SKM-1 treated with dmso at 0.1 percent for 144 hours (cell line): ENCODE data around the gene AMACR.
"Not testable (repeated sequence)": the region's sequence is repeated elsewhere in the genome, so short reads cannot be mapped to it uniquely, and the experiment has no call there.

Source experiments
- DNase-seq: peaks from one replicate; lab custom pipeline; 2025; ENCODE audit not compliant: unreplicated experiment; lab: John Stamatoyannopoulos, UW

AMACR gene

GRCh38 chr5:33969572-33970452 is 38.0 kb downstream of the AMACR start:
- DNase-seq = no peak

- DNase-seq = no peak
Measured at GRCh38 chr5:33968211-33969005, 39.4 kb downstream of the AMACR start.

- DNase-seq = no peak
Measured at GRCh38 chr5:33966805-33967204, 41.0 kb downstream of the AMACR start.

GRCh38 chr5:33964132-33964700 is 43.6 kb downstream of the AMACR start:
- DNase-seq = no peak

- no peak for DNase-seq
Measured at GRCh38 chr5:33958176-33958575, 49.7 kb downstream of the AMACR start.

GRCh38 chr5:33957577-33958150 is 50.2 kb downstream of the AMACR start:
- DNase-seq = no peak

- not testable (repeated sequence) for DNase-seq
Measured at GRCh38 chr5:33952175-33952574, 55.7 kb downstream of the AMACR start.

- no peak for DNase-seq
Measured at GRCh38 chr5:33944543-33945132, 63.2 kb downstream of the AMACR start.

- DNase-seq = no peak
Measured at GRCh38 chr5:33941090-33941489, 66.8 kb downstream of the AMACR start.

GRCh38 chr5:33939556-33940262 is 68.1 kb downstream of the AMACR start:
- DNase-seq = no peak

- DNase-seq = no peak
Measured at GRCh38 chr5:33938881-33939280, 69.0 kb downstream of the AMACR start.

GRCh38 chr5:33938507-33938796 is 69.4 kb downstream of the AMACR start:
- no peak for DNase-seq

- DNase-seq = no peak
Measured at GRCh38 chr5:33937707-33938506, 69.9 kb downstream of the AMACR start.

- DNase-seq = no peak
Measured at GRCh38 chr5:33937017-33937706, 70.7 kb downstream of the AMACR start.

- DNase-seq = no peak
Measured at GRCh38 chr5:33936381-33937016, 71.4 kb downstream of the AMACR start, which contains the start of gene RXFP3. Gene RXFP3, plus strand, starts transcription at chr5:33936386. Its CDS starts 355 bp downstream, at chr5:33936741.
